NAMALWA (cell line): ENCODE results near the gene ESR1.
A peak's percentile ranks its signal among the peaks of the same experiment; 100 is the strongest.
"Not testable (repeated sequence)": the region's sequence is repeated elsewhere in the genome, so short reads cannot be mapped to it uniquely, and the experiment has no call there.

ENCODE experiments used
- DNase-seq: peaks from one replicate; pipeline ENCODE4 v3.0.0-alpha.2; 2015; ENCODE audit warnings: low spot score

The ESR1 gene

GRCh38 chr6:151813858-151814257 lies 6.4 kb downstream of the ESR1 start:
- DNase-seq, result no peak

GRCh38 chr6:151814614-151815013 lies 7.1 kb downstream of the ESR1 start:
- no peak for DNase-seq

- peak; percentile 6 for DNase-seq
These were observed 15.0 kb downstream of the ESR1 start for GRCh38 chr6:151822252-151823111.

GRCh38 chr6:151826517-151827142 lies 19.1 kb downstream of the ESR1 start:
- no peak for DNase-seq

- no peak for DNase-seq
These were observed 25.2 kb downstream of the ESR1 start for GRCh38 chr6:151832710-151833109.

GRCh38 chr6:151835396-151835795 lies 27.9 kb downstream of the ESR1 start:
- DNase-seq, result no peak

- no peak for DNase-seq
These were observed 29.7 kb downstream of the ESR1 start for GRCh38 chr6:151837223-151837622.

GRCh38 chr6:151842816-151843215 lies 35.3 kb downstream of the ESR1 start:
- no peak for DNase-seq

- peak; percentile 19 for DNase-seq
These were observed 39.6 kb downstream of the ESR1 start for GRCh38 chr6:151847064-151847463.

- DNase-seq, result no peak
These were observed 43.1 kb downstream of the ESR1 start for GRCh38 chr6:151850479-151851003.

GRCh38 chr6:151858294-151858693 lies 50.8 kb downstream of the ESR1 start:
- no peak for DNase-seq

GRCh38 chr6:151862461-151862860 lies 55.0 kb downstream of the ESR1 start:
- no peak for DNase-seq

GRCh38 chr6:151867361-151867869 lies 59.9 kb downstream of the ESR1 start:
- DNase-seq, result not testable (repeated sequence)

GRCh38 chr6:151869345-151869744 lies 61.9 kb downstream of the ESR1 start:
- no peak for DNase-seq

- DNase-seq, result no peak
These were observed 62.3 kb downstream of the ESR1 start for GRCh38 chr6:151869787-151870186.

GRCh38 chr6:151870375-151870774 lies 62.9 kb downstream of the ESR1 start:
- no peak for DNase-seq

- no peak for DNase-seq
These were observed 68.0 kb downstream of the ESR1 start for GRCh38 chr6:151875524-151875923.

- no peak for DNase-seq
These were observed 68.6 kb downstream of the ESR1 start for GRCh38 chr6:151876122-151876521.

- no peak for DNase-seq
These were observed 70.0 kb downstream of the ESR1 start for GRCh38 chr6:151877458-151877857.

GRCh38 chr6:151881231-151881630 lies 73.7 kb downstream of the ESR1 start:
- DNase-seq, result no peak

- no peak for DNase-seq
These were observed 74.7 kb downstream of the ESR1 start for GRCh38 chr6:151882206-151882605.

- DNase-seq, result no peak
These were observed 77.8 kb downstream of the ESR1 start for GRCh38 chr6:151885234-151885633.

GRCh38 chr6:151891524-151891923 lies 84.0 kb downstream of the ESR1 start:
- DNase-seq, result no peak
